SK-N-MC (cell line): ENCODE measurements around the gene GABRB3.

Experiments used
- EZH2 ChIP-seq: fragments of 200-600 bp; sonication (generic); IDR thresholded peaks from one replicate; pipeline ENCODE4 v1.6.1; 2017; ENCODE audit warnings: antibody characterized with exemption
- FOXP2 ChIP-seq: optimal IDR thresholded peaks from 2 replicates; pipeline ENCODE3; 2011; ENCODE audit warnings: mild to moderate bottlenecking, moderate library complexity; ENCODE audit not compliant: insufficient read depth; ENCODE audit errors: extremely low read length, control extremely low read depth
- POLR2AphosphoS5 ChIP-seq: IDR thresholded peaks from 2 replicates; pipeline ENCODE4 v1.6.1; 2012; ENCODE audit warnings: mild to moderate bottlenecking, low read depth, low read length, borderline replicate concordance

- TF ChIP-seq POLR2AphosphoS5, result no peak
- no peak for TF ChIP-seq EZH2
- no peak for TF ChIP-seq FOXP2
Observed at GRCh38 chr15:26805470-26805869, 32.6 kb upstream of the GABRB3 start.
